Endothelial cell of umbilical vein (primary cell): ENCODE results near the gene MME. TPM values are rescaled to one million over a fixed set of nuclear protein-coding genes. Genes with fewer than 3 reads are reported as not detected.

ENCODE experiments used
- BruUV-seq: library from RNA; stranded (reverse); fragments of 400-500 nt; replicated peaks from 2 replicates; lab custom pipeline; 2021; lab: Mats Ljungman, UMichigan
- CTCF ChIA-PET: fragments of 300-600, 350-600 bp; sonication (Branson Sonifier 250); formaldehyde crosslinking; loops from one replicate; lab custom pipeline; 2021; ENCODE audit warnings: antibody characterized with exemption, inconsistent platforms; lab: Charles Lee
- POLR2A ChIA-PET: fragments of 300-600, 350-600 bp; sonication (Branson Sonifier 250); formaldehyde crosslinking; loops from one replicate; lab custom pipeline; 2021; ENCODE audit warnings: antibody characterized with exemption, inconsistent platforms; lab: Charles Lee
- DNase-seq: peaks from one replicate; pipeline ENCODE4 v3.0.0-alpha.2; 2011; ENCODE audit warnings: low read depth, low spot score
- FAIRE-seq: peaks from 2 replicates; lab custom pipeline; 2011; peaks lifted over from hg19 to GRCh38; lab: Jason Lieb, UNC
- H2AFZ ChIP-seq: 2 replicates; pipeline ENCODE4 v1.6.0; 2012; ENCODE audit warnings: low read depth, low read length, control low read depth, inconsistent platforms
- H3K27ac ChIP-seq: 2 replicates; pipeline ENCODE4 v1.5.1; 2011; ENCODE audit warnings: low read depth, mild to moderate bottlenecking, control low read depth, low read length, moderate library complexity; ENCODE audit not compliant: insufficient read depth
- H3K27me3 ChIP-seq, 2 experiments: 2 replicates each; pipeline versions ENCODE4 v1.6.0 to v1.6.1; 2011; ENCODE audit warnings: low read length in 2 of 2, mixed read lengths in 1 of 2; ENCODE audit not compliant: control insufficient read depth in 2 of 2, insufficient read depth in 2 of 2
- H3K36me3 ChIP-seq, 2 experiments: 2 replicates in 1 of 2; 3 replicates in 1 of 2; pipeline ENCODE4 v1.5.1; 2011; ENCODE audit warnings: low read length in 2 of 2, mild to moderate bottlenecking in 1 of 2, moderate library complexity in 1 of 2; ENCODE audit not compliant: control insufficient read depth in 2 of 2, insufficient read depth in 2 of 2; ENCODE audit errors: extremely low read depth in 1 of 2
- H3K4me1 ChIP-seq: 3 replicates; pipeline ENCODE4 v1.5.1; 2011; ENCODE audit warnings: mild to moderate bottlenecking, low read length; ENCODE audit not compliant: control insufficient read depth, insufficient read depth; ENCODE audit errors: extremely low read depth
- H3K4me2 ChIP-seq: 2 replicates; pipeline ENCODE4 v1.6.1; 2011; ENCODE audit warnings: low read length, control low read depth, mixed read lengths; ENCODE audit not compliant: insufficient read depth
- H3K4me3 ChIP-seq, 3 experiments: fragments of 200-600 bp in 1 of 3; sonication (generic), shearing (Covaris generic) in 1 of 3; replicated peaks in 1 of 3; 2 replicates each; pipeline ENCODE4 v1.5.1; 2011 to 2016; ENCODE audit warnings: control low read depth in 3 of 3, low read length in 3 of 3, mild to moderate bottlenecking in 2 of 3, inconsistent platforms in 1 of 3, low read depth in 1 of 3, moderate library complexity in 1 of 3; ENCODE audit not compliant: insufficient read depth in 1 of 3
- H3K79me2 ChIP-seq: 2 replicates; pipeline ENCODE4 v1.6.0; 2012; ENCODE audit warnings: low read length, inconsistent platforms; ENCODE audit not compliant: control insufficient read depth, insufficient read depth
- H3K9ac ChIP-seq: replicated peaks from 2 replicates; pipeline ENCODE3; 2011; ENCODE audit warnings: low read length, control low read depth; ENCODE audit not compliant: insufficient read depth; ENCODE audit errors: extremely low read depth
- H3K9me1 ChIP-seq: replicated peaks from 3 replicates; pipeline ENCODE4 v1.6.0; 2011; ENCODE audit warnings: mild to moderate bottlenecking, low read length; ENCODE audit not compliant: control insufficient read depth, insufficient read depth; ENCODE audit errors: extremely low read depth
- H3K9me3 ChIP-seq: replicated peaks from 2 replicates; pipeline ENCODE4 v1.5.1; 2012; ENCODE audit warnings: low read length, inconsistent platforms; ENCODE audit not compliant: control insufficient read depth, insufficient read depth
- H4K20me1 ChIP-seq: replicated peaks from 2 replicates; pipeline ENCODE3; 2011; ENCODE audit warnings: mild to moderate bottlenecking, low read length; ENCODE audit not compliant: control insufficient read depth, insufficient read depth; ENCODE audit errors: extremely low read depth
- GATA2 ChIP-seq: IDR thresholded peaks from 2 replicates; pipeline ENCODE4 v1.7.0; 2011; ENCODE audit warnings: low read depth, mild to moderate bottlenecking, moderate library complexity, mixed read lengths, low read length; ENCODE audit not compliant: insufficient read length, insufficient read depth
- JUN ChIP-seq: IDR thresholded peaks from 2 replicates; pipeline ENCODE4 v1.6.1; 2011; ENCODE audit warnings: borderline replicate concordance, low read depth; ENCODE audit not compliant: insufficient read length, insufficient read depth
- MYC ChIP-seq: IDR thresholded peaks from one replicate; pipeline ENCODE4 v1.6.1; 2011; ENCODE audit warnings: mild to moderate bottlenecking, low read depth, low read length
- POLR2A ChIP-seq: IDR thresholded peaks from 2 replicates; pipeline ENCODE4 v1.6.1; 2012; ENCODE audit warnings: low read depth, mild to moderate bottlenecking, control low read depth, low read length
- dilution Hi-C: fragments of 300-500 bp; cut with MboI; formaldehyde crosslinking; loops from one replicate; pipeline ENCODE4 v1.15.0; 2019; ENCODE audit warnings: low sequenced_read_pairs; ENCODE audit not compliant: extremely low pct_ligation_motif_present
- intact Hi-C: fragments of 100-400 bp; cut with micrococcal nuclease; formaldehyde crosslinking; loops from one replicate; pipeline ENCODE4 v1.10.0; 2022
- polyA plus RNA-seq, 4 experiments: library from polyadenylated mRNA; depleted of rRNA in 3 of 4; stranded (reverse) in 3 of 4; unstranded in 1 of 4; fragments of >200 nt; gene quantifications; 2 replicates each; pipeline versions ENCODE4 v1.2.1 to v1.2.3, GENCODE V29; 2011 to 2012; ENCODE audit warnings: missing spikeins in 1 of 4
- total RNA-seq: library from RNA; stranded (reverse); gene quantifications from 2 replicates; pipeline ENCODE4 v1.2.3, GENCODE V29; 2021

MME gene
- total and polyA plus RNA-seq, 2 donors (not counting 3 experiments of a cell fraction or from before 2014, with no cell fraction given): 6.0 to 10.5 TPM

- dilution Hi-C loops (no loop called here), intact Hi-C loops (no loop called here)
- Histone ChIP-seq H3K9me3 (no peaks in the 10 kb centered on the region), H4K20me1 (no peaks in the 10 kb centered on the region), H3K27ac (no peak overlapping the region), H3K79me2 (no peaks in the 10 kb centered on the region), H3K36me3 (no peaks in the 10 kb centered on the region), H3K9ac (no peak overlapping the region), H3K27me3 (no peaks in the 10 kb centered on the region), H3K4me1 (no peaks in the 10 kb centered on the region), H3K4me3 (no peak overlapping the region), H3K9me1 (no peaks in the 10 kb centered on the region), H2AFZ (no peak overlapping the region), H3K4me2 (no peak overlapping the region)
- DNase-seq: no peak
- TF ChIP-seq JUN: no peak
- ChIA-PET POLR2A (no interaction called here), CTCF (no interaction called here)
- BruUV-seq: no TSS peak
- FAIRE-seq: no peak
Observed at GRCh38 chr3:155217591-155217990, 137.5 kb downstream of the MME start.

GRCh38 chr3:155218462-155218861 is 138.3 kb downstream of the MME start:
- H3K27ac ChIP-seq: no peak overlapping the region
- ChIA-PET CTCF (no interaction called here), POLR2A (no interaction called here)
- DNase-seq: no peak
- H3K9me3 ChIP-seq: no peaks in the 10 kb centered on the region
- H3K27me3 ChIP-seq: no peaks in the 10 kb centered on the region
- no peak for FAIRE-seq
- no peak overlapping the region for H3K4me2 ChIP-seq
- no peaks in the 10 kb centered on the region for H3K79me2 ChIP-seq
- H3K36me3 ChIP-seq: no peaks in the 10 kb centered on the region
- no TSS peak for BruUV-seq
- dilution Hi-C loops: no loop called here
- H3K9ac ChIP-seq: no peak overlapping the region
- H2AFZ ChIP-seq: no peak overlapping the region
- TF ChIP-seq MYC: no peak
- TF ChIP-seq JUN: no peak
- no peak for TF ChIP-seq GATA2
- no peak for TF ChIP-seq POLR2A
- no peak overlapping the region for H3K4me3 ChIP-seq
- intact Hi-C loops: no loop called here
- no peaks in the 10 kb centered on the region for H4K20me1 ChIP-seq
- no peaks in the 10 kb centered on the region for H3K4me1 ChIP-seq
- H3K9me1 ChIP-seq: no peaks in the 10 kb centered on the region
